HG02852 (cell line): Measurements from ENCODE around the gene MDFI.

Source experiments
- ATAC-seq: cut with Tn5 transposase; IDR thresholded peaks from one replicate; pipeline ENCODE4 v1.9.1; 2021; ENCODE audit warnings: mild to moderate bottlenecking, moderate library complexity; ENCODE audit not compliant: unreplicated experiment

Gene MDFI

GRCh38 chr6:41684311-41685180 lies 46.3 kb downstream of the MDFI start:
- no peak for ATAC-seq

DNA sequence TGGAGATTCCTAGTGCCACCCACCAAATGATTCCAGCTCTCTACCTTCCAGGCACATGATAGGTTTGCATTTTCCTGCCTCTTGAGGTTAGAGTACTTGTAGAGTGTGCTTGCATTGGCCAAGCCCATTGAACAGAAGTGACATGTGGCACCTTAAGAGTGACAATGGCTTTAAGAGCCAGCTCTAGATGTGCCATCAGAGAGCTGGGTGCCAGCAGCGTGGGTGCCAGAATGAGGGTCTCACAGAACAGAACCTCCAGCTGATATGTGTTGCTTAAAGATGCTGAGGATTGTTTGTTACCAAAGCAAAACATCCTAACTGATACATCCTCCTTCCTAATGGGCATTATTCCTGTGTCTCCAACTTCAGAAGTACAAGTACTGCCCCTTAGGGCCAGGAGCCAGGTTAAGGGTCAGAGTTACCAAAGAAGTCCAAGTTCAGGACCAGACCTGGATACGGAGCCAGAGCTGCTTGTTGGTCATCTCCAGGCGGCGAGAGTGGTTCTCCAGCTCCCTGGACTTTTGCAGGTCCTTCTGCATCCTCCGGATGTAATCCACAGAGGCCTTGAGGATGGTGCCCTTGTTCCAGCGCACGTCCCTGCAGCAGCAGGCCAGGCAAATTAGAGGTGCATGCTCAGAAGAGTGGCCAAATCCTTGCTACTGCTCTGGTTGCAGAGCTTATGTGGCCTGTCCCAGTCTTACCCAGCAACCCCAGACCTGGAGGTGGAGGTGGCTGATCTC lies 47.5 kb downstream of the MDFI start:
- ATAC-seq: no peak

DNA sequence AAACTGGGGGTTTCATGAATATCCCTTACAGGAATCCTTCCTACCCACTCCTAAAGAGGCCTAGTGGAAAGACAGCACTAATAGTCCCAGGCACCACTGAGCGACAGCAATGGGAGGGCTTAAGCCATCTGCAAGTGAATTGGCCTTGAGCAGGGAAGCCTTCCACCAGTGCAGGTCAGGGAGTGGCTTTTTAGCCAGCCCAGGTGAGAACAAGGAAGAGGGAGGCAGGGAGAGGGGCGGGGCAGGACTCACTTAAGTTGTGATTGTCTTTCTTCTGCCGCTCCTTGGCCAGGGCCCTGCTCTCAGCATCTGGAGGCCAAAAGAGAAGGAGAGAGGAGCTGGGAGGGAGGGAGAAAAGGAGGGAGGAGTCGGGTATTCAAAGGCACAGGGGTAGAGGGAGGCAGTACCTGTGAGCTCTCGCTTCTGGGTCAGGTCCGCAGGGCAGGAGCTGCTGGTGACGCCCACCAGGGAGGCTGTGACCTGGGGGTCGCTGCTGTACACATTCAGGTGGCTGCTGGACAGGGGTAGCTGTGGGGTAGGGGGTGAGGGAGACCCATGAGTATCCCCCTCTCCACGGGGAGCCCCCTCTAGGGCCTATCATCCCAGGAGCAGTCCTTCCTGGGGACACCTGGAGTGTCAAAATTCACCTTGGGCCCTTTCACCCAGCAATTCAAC lies 49.4 kb downstream of the MDFI start:
- ATAC-seq: no peak

DNA sequence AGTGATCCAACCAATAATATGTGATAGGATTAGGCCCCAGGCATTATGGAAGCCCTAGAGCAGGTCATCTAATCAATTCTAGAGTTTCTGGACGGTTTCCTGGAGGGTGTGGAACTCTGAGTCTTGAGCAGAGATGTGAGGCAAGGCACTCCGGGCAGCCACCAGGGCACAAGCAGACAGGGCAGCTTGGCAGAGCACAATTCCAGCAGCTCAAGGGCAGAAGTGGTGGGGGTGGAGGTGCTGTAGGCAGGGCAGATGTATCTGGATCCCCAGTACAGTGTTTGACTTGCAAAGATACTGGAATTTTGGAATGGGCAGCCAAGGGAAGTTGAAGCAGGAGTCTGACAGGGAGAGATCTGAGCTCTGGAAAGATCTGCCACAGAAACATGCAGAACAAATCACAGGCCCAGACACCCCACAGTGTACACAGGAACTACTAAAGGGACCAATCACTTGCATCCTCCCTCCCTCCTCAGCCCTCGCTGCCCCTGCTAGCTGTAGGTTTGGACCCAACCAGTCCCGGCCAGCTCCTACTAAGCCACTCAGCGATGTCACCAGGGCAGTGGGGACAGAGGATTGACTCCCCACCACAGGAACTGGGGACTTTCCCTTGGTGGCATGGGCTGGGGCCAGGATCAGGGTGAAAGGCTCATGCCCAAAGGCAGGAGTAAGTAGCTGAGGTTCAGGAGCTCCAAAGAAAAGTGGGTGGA lies 50.1 kb downstream of the MDFI start:
- no peak for ATAC-seq

DNA sequence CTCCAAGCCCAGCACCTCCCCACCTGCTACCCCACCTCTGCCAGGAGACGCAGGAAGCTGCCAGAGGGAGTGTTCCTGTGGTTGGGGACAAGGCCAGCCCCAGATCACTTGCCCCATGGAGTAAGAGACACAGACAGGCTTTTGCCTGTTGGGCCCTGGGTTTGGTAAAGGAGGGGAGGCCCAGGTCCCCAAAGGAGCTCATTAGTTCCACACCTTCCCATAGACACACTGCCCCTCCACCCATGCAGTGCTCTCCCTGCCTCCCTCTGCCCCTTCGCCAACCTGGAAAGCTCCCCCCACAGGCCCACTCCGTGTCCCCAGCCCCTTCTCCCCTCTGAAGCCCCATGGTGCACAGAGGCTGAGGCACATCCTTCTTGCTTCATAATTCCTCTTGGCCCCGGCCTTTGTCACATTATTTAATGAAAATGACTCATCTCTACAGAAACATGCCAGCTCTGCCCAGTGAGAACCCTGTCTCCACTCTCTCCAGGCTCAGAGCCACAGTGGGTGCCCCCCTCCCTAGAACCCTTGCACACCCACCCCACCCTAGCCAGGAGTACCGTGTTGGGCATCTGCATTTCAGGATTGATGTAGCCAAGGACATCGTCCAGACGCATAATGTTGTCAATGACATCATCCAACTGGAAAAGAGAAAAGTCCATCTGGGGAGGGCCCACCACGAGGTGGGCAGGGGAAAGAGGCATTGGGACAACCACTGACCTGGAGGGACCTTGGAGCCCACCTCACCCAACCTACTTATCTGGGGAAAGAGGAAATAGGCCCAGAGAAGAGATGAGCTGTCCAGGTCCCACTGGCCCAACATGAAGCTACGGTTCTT lies 51.1 kb downstream of the MDFI start:
- no peak for ATAC-seq

DNA sequence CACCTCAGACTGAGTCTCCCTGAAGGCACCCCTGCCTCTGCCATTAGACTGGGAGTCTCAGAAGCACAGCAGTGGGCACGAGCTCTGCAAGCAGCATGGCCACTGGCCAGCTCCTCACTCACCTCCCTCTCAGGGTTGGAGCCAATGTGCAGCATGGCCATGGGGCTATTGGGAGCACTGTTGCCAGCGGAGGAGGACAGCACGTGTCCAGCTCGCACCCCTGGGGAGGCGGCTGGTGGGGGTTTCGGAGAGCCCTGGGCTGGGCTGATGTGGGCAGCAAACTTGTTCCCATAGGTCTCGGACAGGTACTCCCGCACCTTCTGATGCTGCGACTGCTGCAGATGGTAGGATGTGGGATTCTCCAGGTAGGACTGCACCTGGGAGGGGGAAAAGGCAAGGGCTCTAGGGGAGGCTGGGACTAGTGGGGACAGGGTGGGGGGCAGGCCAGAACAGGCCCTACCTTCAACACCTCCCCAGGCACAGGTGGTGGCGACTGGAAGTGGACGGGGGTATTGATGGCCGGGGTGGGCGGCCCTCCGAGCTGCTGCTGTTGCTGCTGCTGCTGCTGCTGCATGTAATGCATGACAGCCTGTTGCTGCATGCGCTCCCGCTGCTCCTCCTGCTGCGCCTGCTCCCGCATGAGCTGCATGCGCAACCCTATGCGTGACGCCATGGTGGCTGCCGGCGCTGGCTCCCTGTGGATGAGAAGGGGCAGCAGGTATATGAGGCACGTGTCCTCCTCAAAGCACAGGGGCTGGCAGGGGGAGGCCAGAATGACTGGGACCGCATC lies 52.5 kb downstream of the MDFI start:
- ATAC-seq: no peak

DNA sequence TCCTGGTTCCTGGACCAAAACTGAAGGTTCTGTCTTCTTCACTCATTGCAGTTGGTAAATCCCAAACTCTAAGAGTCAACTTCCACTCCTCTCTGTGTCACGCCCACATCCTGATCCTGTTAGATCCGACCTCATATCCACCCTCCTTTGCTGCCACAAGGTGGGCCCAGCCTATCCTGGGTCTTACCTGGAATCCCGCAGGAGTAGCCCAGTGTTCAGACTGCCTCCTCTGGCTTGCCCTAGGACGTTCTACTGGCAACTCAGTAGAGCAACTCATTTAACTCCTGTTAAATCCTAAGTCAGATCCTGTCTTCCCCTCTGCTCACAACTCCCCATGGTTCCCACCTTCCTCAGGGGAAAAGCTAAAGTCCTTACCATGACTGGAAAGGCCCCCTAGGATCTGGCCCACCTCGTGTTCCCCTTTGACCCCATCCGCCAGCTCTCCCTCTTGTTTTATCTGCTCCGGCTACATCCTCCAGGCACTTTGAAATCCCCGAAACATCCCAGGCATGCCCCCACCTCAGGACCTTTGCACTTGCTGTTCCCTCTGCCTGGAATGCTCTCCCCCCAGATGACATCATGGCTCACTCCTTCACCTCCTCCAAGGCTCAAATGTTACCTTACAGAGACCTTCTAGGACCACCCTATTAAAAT lies 53.3 kb downstream of the MDFI start:
- no peak for ATAC-seq

- no peak for ATAC-seq
These were observed 53.9 kb downstream of the MDFI start for GRCh38 chr6:41692080-41692675.

DNA sequence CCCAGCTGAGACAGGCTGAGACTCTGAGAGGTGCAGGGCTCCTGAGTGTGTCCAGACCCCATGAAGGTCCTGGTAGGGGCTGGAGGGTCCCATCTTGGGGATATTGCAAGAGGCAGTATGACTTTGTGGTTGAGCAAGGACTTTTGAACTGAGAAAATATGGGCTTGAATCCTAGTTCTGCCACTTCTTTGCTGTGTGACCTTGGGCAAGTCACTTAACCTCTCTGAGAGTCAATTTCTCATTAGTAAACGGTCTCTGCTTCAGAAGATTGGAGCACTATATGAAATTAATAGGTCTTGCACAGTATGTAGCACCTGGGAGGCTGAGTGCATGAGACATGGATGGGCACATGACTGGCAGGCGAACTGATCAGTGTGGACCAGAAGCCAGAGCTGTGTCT lies 54.5 kb downstream of the MDFI start:
- ATAC-seq: no peak

- no peak for ATAC-seq
These were observed 55.3 kb downstream of the MDFI start for GRCh38 chr6:41693281-41694240.

DNA sequence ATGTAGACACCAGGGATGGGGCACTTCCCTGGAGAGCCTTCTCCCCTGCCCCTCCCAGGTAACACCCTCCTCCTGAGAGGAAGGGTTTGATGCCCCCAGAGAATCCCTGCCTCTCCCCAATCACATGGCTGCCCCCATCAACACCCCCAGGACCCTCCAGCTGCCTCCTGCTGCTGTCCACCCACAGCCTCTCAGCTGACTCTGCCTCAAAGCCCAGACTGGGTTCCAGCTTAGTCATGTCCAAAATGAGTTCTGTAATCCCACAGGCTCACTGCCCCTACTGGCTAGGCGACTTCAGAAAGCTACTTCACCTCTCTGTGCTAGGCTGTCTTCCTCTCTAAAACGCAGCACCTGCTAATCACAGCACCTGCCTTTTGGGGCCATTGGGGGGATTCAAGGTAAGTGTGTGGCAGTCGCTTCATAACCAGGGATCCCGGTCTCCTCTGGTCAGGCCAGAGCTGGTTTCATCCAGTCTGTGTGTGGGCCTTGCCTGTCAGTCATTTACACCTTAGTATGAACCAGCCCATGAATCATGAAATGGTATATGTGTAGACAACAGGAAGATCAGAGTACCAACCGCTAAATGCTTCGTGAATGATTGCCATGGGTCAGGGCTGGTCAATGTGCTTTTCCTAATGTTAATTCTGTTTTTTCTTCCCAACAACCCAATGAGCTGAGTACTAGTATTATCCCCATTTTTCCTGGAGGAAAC lies 56.7 kb downstream of the MDFI start:
- ATAC-seq: no peak

DNA sequence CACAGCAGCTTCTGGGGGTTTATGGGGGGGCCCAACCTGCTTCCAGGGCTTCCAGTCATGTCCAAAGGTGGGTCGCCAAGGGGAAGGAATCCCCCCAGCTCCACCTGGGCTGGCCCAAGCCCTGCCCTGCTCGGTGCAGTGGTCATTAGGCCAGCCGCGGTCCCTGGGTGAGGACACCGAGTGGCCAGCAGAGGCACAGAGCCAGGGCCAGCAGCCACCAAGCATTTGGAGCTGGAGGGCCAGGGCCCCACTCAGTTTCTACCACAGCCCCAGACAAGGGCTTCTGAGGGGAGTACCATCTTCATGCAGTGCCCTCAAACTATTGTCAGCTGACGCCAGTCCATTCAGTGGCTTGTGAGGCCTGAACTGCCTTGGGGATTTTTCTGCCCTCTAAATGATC lies 57.6 kb downstream of the MDFI start:
- ATAC-seq: no peak

DNA sequence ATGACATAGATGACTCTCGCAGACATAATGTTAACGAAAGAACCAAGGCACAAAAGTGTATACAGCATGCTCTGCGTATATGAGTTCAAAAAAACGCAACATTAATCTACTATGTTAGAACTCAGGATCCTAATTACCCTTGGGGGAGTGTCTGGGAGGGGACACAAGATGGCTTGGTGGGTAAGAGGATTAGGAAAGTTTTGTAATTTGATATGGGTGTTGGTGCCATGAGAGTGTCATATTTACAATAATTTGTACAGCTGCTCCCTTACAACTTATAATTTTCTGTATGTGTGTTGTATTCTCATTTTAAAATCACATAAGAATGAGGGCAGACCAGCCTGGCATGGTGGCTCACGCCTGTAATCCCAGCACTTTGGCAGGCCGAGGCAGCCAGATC lies 58.5 kb downstream of the MDFI start:
- ATAC-seq: no peak

GRCh38 chr6:41697861-41698781 lies 59.9 kb downstream of the MDFI start:
- ATAC-seq: no peak

- ATAC-seq: no peak
These were observed 60.8 kb downstream of the MDFI start for GRCh38 chr6:41699063-41699462.
